IPS DF 4.7 (cell line): ENCODE data around the gene MCF2L2.

ENCODE experiments used
- DNase-seq: peaks from one replicate; pipeline ENCODE4 v3.0.0-alpha.2; 2013; ENCODE audit warnings: low spot score; ENCODE audit errors: extremely low read depth

Gene MCF2L2

GRCh38 chr3:183142199-183142598, 286.2 kb downstream of the MCF2L2 start:
- DNase-seq = no peak

GRCh38 chr3:183134844-183135243, 293.6 kb downstream of the MCF2L2 start:
- no peak for DNase-seq

GRCh38 chr3:183132409-183132808, 296.0 kb downstream of the MCF2L2 start:
- no peak for DNase-seq

- no peak for DNase-seq
Measured at GRCh38 chr3:183131735-183132134, 296.7 kb downstream of the MCF2L2 start.

GRCh38 chr3:183131186-183131725, 297.2 kb downstream of the MCF2L2 start:
- DNase-seq = no peak

- DNase-seq = no peak
Measured at GRCh38 chr3:183129243-183129642, 299.2 kb downstream of the MCF2L2 start.

GRCh38 chr3:183128709-183129108, 299.7 kb downstream of the MCF2L2 start:
- no peak for DNase-seq
